GM19468 (cell line): ENCODE results near the gene MYO7A.

ENCODE experiments used
- ATAC-seq: cut with Tn5 transposase; IDR thresholded peaks from one replicate; pipeline ENCODE4 v1.9.1; 2021; ENCODE audit warnings: mild to moderate bottlenecking, moderate library complexity, moderate number of reproducible peaks; ENCODE audit not compliant: unreplicated experiment; ENCODE audit errors: extremely low read depth

The MYO7A gene

GRCh38 chr11:77126156-77126775, 1.8 kb upstream of the MYO7A start:
- no peak for ATAC-seq

GRCh38 chr11:77126861-77127234, 1.2 kb upstream of the MYO7A start:
- no peak for ATAC-seq

GRCh38 chr11:77127235-77127911, 673 bp upstream of the MYO7A start:
- ATAC-seq = no peak

GRCh38 chr11:77129069-77129841, 1.2 kb downstream of the MYO7A start:
- no peak for ATAC-seq

- ATAC-seq = no peak
These were observed 2.1 kb downstream of the MYO7A start for GRCh38 chr11:77129842-77130756.

- no peak for ATAC-seq
These were observed 2.9 kb downstream of the MYO7A start for GRCh38 chr11:77130763-77131513.

GRCh38 chr11:77131560-77131959, 3.5 kb downstream of the MYO7A start:
- no peak for ATAC-seq

- ATAC-seq = no peak
These were observed 7.0 kb downstream of the MYO7A start for GRCh38 chr11:77135069-77135468.

- ATAC-seq = no peak
These were observed 8.0 kb downstream of the MYO7A start for GRCh38 chr11:77136074-77136473.

- no peak for ATAC-seq
These were observed 8.9 kb downstream of the MYO7A start for GRCh38 chr11:77136784-77137420.

GRCh38 chr11:77137421-77137820, 9.4 kb downstream of the MYO7A start:
- no peak for ATAC-seq

GRCh38 chr11:77138106-77138649, 10.1 kb downstream of the MYO7A start:
- ATAC-seq = no peak

- ATAC-seq = no peak
These were observed 11.2 kb downstream of the MYO7A start for GRCh38 chr11:77139201-77139600.

- ATAC-seq = no peak
These were observed 12.3 kb downstream of the MYO7A start for GRCh38 chr11:77140231-77140851.

- ATAC-seq = no peak
These were observed 13.0 kb downstream of the MYO7A start for GRCh38 chr11:77141034-77141433.

- ATAC-seq = no peak
These were observed 13.4 kb downstream of the MYO7A start for GRCh38 chr11:77141475-77141874.

- no peak for ATAC-seq
These were observed 14.3 kb downstream of the MYO7A start for GRCh38 chr11:77142091-77142975.
